ENCODE measurements around the gene GDF10. TPM values are rescaled to one million over a fixed set of nuclear protein-coding genes. Genes with fewer than 3 reads are reported as not detected.
A peak's percentile ranks its signal among the peaks of the same experiment; 100 is the strongest.

Gene GDF10
- total and polyA plus RNA-seq, 9 of the 15 experiments (the other 6 are each of a cell fraction or from before 2014, with no cell fraction given) = 0.03 to 0.20 (median 0.11) TPM; not detected in 6

DNA sequence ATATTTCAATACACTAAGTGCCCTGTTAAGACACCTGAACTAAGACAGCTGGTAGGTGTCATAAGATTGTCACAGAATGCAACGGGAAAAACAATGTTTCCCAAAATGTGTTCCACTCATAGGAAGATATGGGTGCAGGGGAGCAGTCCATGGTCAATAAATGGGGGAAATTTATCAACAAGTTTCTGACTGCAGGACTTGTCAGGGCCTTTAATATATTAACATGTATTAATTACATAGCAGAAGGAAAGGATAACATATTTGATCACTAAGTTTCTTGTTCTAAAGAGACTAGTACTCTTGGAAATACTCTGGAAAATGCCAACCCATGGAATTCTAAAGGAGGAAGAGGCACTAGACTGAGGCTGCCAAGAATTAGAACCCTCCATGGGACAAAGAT lies 54.9 kb downstream of the GDF10 start:
- no peak for FAIRE-seq
- intact Hi-C loops (cut with micrococcal nuclease) (no loop called here), in situ Hi-C loops (cut with MboI) (no loop called here)
- DNase-seq (ENCODE audit: extremely low read depth in 1 of 4, low spot score in 3 of 4) = no peak
- Histone ChIP-seq H3K9ac (ENCODE audit: insufficient read depth in 1 of 2, low read depth in 2 of 2, low read length in 2 of 2) (no peak overlapping the region), H2AFZ (ENCODE audit: low read depth, low read length) (no peak overlapping the region), H3K79me2 (ENCODE audit: control insufficient read depth, insufficient read depth, low read length) (no peaks in the 10 kb centered on the region), H3K9me1 (ENCODE audit: control insufficient read depth, insufficient read depth, low read length) (no peaks in the 10 kb centered on the region), H3K4me1 (replicated peaks in 1 of 2; ENCODE audit: control insufficient read depth in 2 of 2, insufficient read depth in 2 of 2, low read length in 2 of 2) (peaks cover 0 to 12% of the 10 kb centered on the region in 2 experiments; a peak in 1 of 5 replicates), H3K36me3 (ENCODE audit: control insufficient read depth, insufficient read depth, low read length) (no peaks in the 10 kb centered on the region), H3K4me3 (no peak overlapping the region), H3K27ac (ENCODE audit: extremely low read depth, low read depth, low read length) (no peak overlapping the region), H3K4me2 (ENCODE audit: insufficient read depth, low read length) (no peak overlapping the region), H3K9me3 (replicated peaks; ENCODE audit: control insufficient read depth, insufficient read depth, low read depth, low read length) (no peaks in the 10 kb centered on the region), H4K20me1 (replicated peaks; ENCODE audit: control insufficient read depth, insufficient read depth, low read length) (peaks cover 25% of the 10 kb centered on the region), H3K27me3 (ENCODE audit: control insufficient read depth in 2 of 2, insufficient read depth in 2 of 2, low read length in 2 of 2) (peaks cover 20 to 60% of the 10 kb centered on the region in 2 experiments)
- ATAC-seq = no peak
- WGBS (ENCODE audit: insufficient coverage, low coverage, missing lambda C conversion rate) = 0% methylated on average over 1 of the region's 1 CpG
- no TSS peak for BruUV-seq (replicated peaks)
- ChIA-PET POLR2A (interaction anchor here (0.9 kb wide), 1 partner anchor 14 kb away, joined by 3 read pairs; no protein-coding TSS in a partner anchor), CTCF (ENCODE audit: low intra/inter-chr PET ratio) (no interaction called here)
- TF ChIP-seq BACH1 (tag; IDR thresholded peaks at IDR 0.05) = no peak
- TF ChIP-seq, protein P1, sequence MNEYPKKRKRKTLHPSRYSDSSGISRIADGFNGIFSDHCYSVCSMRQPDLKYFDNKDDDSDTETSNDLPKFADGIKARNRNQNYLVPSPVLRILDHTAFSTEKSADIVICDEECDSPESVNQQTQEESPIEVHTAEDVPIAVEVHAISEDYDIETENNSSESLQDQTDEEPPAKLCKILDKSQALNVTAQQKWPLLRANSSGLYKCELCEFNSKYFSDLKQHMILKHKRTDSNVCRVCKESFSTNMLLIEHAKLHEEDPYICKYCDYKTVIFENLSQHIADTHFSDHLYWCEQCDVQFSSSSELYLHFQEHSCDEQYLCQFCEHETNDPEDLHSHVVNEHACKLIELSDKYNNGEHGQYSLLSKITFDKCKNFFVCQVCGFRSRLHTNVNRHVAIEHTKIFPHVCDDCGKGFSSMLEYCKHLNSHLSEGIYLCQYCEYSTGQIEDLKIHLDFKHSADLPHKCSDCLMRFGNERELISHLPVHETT (CRISPR knock-in tag; conservative IDR thresholded peaks at IDR 0.05 in 1 of 2, IDR thresholded peaks at IDR 0.05 in 1 of 2) = no peak
- TF ChIP-seq ZNF431 (CRISPR knock-in tag; IDR thresholded peaks at IDR 0.05) = no peak
- peak; percentile 76 for TF ChIP-seq RBM25 (IDR thresholded peaks at IDR 0.05; ENCODE audit: low read depth, low read length, severe bottlenecking)
- peak; percentile 98 for TF ChIP-seq ZNF239 (CRISPR knock-in tag; IDR thresholded peaks at IDR 0.05)
- TF ChIP-seq ZNF77 (CRISPR knock-in tag; IDR thresholded peaks at IDR 0.05) = no peak

All from K562 (cell line).